HG03521 (cell line): ENCODE results near the gene NUDT16L1.

ENCODE experiments used
- ATAC-seq: cut with Tn5 transposase; IDR thresholded peaks from one replicate; pipeline ENCODE4 v1.9.1; 2021; ENCODE audit warnings: mild to moderate bottlenecking, moderate library complexity; ENCODE audit not compliant: unreplicated experiment

The NUDT16L1 gene

GRCh38 chr16:4663777-4664465 lies 29.4 kb upstream of the NUDT16L1 start:
- no peak for ATAC-seq

GRCh38 chr16:4664538-4665418 lies 28.6 kb upstream of the NUDT16L1 start:
- ATAC-seq = no peak

DNA sequence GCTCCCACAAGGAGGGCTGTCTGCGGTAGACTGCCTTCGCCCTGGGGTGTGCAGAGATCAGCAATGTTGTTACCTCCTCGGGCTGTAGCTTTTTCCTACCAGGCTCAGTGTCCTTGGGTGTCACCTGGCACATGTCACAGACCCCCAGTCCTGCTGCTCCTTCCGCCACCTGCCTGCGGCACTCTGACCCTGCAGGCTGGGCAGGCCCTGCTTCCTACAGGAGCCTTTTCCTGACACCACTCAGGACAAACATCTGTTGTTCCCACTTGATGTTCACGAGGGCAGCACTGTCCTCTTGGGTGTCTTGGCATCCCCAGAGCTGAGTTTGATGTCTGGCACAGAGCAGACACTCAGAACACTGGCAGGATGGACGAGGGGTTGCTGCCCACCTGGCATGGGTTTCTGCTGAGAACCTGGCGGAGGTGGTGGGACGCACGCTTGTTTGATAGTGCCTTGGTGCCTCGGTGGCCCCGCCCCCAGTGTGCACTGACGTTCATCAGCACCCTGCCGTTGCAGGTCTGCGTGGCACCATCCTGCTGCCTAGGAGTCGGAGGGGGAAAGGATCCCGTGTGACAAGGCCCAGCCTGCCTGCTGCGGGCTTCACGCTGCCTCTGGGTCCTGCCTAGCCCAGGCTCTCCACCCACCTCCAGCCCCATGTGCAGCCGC lies 26.7 kb upstream of the NUDT16L1 start:
- no peak for ATAC-seq

- no peak for ATAC-seq
Observed at GRCh38 chr16:4667203-4667963, 26.0 kb upstream of the NUDT16L1 start.

- ATAC-seq = no peak
Observed at GRCh38 chr16:4668313-4668960, 24.9 kb upstream of the NUDT16L1 start.

DNA sequence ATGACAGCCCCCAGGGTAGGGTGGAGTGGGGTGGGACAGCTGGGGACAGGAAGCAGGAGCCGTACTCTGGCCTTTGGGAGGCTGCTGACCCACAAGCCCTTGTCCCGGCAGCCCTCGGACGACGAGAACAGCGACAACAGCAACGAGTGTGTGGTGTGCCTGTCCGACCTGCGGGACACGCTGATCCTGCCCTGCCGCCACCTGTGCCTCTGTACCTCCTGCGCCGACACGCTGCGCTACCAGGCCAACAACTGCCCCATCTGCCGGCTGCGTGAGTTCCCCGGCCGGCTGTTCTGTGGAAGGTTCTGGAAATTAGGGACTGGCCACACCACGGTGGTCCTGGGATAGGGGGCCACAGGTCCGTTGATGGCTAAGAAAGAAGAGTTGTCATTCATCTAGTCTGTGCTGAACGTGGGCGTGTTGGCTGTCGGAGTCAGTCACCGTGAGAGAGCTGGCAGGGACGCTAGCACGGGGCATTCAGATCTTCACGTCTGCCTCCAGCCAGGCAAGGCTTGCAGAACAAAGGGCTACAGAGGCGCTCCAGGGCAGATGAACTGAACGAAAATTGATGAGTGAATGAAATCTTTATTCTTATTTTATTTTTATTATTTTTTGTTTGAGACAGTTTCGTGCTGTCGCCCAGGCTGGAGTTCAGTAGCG lies 19.8 kb upstream of the NUDT16L1 start:
- ATAC-seq = no peak

GRCh38 chr16:4674926-4675530 lies 18.3 kb upstream of the NUDT16L1 start:
- ATAC-seq = no peak

DNA sequence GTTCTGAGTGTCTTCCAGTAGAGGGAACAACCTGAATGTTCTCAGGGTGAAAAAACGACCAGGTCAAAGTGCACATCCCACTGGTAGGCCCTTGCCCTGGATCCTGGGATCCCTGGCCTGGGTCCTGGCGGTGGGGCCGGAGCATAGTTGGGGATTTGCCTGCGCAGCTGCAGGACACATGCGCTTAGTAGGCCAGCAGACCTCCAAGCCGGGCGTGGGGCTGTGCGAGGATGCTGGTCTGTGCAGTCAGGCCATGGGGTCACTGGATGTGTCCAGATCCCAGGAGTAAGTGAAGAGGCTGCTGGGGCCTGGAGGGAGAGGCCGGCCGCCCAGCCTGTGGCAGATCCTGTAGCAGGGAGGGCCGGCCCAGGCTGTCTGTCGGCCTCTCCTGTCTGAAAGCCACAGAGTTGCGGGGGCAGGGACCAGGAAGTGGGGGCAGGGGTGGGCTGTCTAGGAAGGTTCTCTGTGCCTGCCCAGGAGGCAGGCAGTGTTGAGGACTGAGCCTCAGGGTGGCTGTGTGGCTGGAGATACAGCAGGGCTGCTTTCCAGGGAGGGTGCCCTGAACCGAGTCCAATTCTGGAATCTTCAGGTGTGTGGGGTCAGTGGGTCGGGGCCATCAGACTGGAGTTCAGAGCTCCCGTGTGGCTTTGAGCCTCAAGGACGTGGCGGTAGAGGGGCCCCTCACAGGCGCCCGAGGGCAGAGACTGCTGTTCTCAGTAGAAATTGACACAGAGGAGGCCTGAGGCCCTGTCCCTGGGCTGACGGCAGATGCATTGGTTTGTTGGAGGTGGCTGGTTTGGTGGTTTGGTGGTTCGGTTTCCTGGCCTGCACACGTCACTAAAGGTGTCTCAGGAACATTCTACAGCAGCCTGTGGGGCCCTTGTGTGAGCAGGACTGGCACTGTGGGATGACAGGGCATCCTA lies 17.2 kb upstream of the NUDT16L1 start:
- ATAC-seq = no peak

DNA sequence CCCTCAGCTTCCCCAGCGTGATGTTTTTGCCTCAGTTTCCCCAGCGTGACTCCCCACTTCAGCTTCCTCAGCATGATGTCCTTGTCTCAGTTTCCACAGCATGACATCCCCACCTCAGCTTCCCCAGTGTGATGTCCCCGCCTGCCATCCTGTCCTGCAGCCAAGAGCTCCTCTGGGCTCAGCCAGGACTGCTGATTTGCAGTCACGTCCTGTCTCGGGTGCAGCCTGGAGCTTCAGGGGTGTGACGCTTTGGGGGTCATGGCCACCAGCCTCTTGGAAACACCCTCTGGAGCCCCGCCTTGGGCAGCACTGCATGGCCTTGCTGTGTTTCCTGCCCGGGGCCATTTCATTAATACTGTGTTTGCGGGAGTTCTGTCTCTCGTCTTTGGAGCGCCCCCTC lies 16.5 kb upstream of the NUDT16L1 start:
- no peak for ATAC-seq

GRCh38 chr16:4677390-4677789 lies 16.0 kb upstream of the NUDT16L1 start:
- no peak for ATAC-seq

DNA sequence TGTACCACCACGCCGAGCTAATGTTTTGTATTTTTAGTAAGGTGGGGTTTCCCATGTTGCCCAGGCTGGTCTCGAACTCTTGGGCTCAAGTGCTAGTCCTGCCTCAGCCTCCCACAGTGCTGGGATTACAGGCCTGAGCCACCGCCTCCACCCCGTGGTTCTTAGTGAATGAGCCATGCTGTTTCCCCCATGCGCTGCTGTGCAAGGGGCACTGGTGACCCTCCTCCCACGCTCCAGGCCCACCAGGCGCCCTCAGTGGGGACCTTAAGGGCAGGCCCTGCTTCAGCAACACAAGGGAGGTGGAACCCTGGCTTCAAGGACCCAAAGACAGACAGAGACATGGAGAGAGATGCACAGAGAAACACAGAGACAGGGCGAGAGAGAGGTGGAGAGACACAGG lies 15.4 kb upstream of the NUDT16L1 start:
- no peak for ATAC-seq

- no peak for ATAC-seq
Observed at GRCh38 chr16:4678596-4678995, 14.8 kb upstream of the NUDT16L1 start.

DNA sequence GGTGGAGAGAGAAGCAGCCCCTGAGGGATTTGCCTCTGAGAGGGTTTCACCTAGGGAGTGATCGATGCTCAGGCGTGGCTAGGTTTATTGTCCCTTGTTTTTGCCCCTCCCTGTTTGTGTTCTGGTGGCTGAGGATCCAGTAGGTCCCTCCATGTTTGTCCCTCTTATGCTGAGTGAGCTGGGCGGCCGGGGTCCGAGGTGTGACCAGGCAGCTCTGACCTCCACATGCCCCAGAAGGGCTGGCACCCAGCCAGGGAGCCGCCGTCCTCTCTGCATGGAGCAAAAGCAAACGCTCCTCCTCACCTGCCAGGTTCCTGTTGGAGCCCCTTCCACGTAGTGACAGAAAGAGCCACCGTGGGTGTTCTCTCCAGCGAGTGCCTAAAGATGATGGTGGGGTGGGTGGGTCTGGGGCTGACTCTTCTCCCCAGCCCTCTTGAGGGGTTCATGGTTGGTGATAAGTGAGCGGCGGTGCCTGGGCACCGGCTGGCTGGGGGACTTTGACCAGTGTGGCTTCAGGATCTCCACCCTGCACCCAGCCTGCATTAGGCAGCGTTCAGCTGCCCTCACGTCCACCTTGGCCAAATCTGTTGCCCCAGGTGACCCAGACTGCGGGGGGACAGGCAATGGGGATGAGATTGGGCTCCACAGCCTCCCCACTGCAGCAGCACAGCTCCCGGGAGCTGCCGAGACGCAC lies 14.1 kb upstream of the NUDT16L1 start:
- ATAC-seq = no peak

GRCh38 chr16:4679850-4680636 lies 13.3 kb upstream of the NUDT16L1 start:
- ATAC-seq = no peak

DNA sequence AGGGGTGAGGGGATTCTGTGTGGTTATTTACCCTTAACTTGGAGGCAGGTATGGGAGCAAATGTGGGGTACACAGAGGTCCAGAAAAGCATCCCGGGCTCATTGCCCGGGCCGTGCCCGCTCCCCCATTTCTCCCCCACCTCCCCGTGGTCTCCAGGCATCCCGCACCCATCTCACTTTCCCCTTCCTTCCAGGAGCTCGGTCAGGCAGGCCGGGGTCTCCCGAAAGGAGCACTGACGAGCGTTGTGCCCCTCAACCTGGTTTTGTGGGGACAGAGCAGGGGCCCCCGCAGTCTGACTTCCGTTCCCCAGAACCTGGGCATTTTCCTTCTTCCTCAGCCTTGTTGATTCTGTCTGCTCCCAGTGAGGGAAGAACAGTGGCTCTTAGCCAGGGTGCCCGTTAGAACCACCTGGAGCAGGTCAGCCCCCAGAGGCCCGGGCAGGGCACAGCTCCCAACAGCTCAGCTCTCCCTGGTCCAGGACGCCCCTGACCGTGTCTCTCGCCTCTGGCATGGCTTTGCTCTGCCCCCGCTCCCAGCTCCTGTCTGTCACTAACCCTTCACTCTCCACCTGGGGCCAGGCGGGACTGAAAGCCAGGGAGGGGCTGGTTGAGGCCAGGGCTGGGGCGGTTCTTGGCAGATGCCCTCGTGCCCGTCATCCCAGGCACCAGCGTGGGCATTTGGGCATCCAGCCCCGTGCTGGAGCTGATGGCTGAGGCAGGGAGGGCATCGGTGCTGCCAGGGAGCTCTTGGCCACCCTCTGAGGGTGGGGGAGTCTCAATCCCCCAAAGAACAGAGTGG lies 12.5 kb upstream of the NUDT16L1 start:
- ATAC-seq = no peak

GRCh38 chr16:4681471-4682083 lies 11.8 kb upstream of the NUDT16L1 start:
- ATAC-seq = no peak
